Testis (tissue), 3 donors: Measurements from ENCODE around the gene PTPRN2. TPM values are rescaled to one million over a fixed set of nuclear protein-coding genes. Genes with fewer than 3 reads are reported as not detected.

Experiments used
- DNase-seq: peaks from one replicate; pipeline ENCODE4 v3.0.0-alpha.2; 2019
- H3K27ac ChIP-seq, 2 donors: fragments of 200-600 bp; sonication (generic); one replicate each; pipeline ENCODE4 v1.5.1; 2019
- H3K27me3 ChIP-seq: fragments of 200-600 bp; sonication (generic); one replicate; pipeline ENCODE4 v1.5.1; 2019
- H3K36me3 ChIP-seq: fragments of 200-600 bp; sonication (generic); one replicate; pipeline ENCODE4 v1.5.1; 2017; ENCODE audit warnings: low read depth; ENCODE audit errors: missing control alignments
- H3K4me1 ChIP-seq: fragments of 200-600 bp; sonication (generic); one replicate; pipeline ENCODE4 v1.5.1; 2019
- H3K4me3 ChIP-seq, 2 donors: fragments of 200-600 bp; sonication (generic); one replicate each; pipeline ENCODE4 v1.5.1; 2017 to 2019
- H3K9me3 ChIP-seq: fragments of 200-600 bp; sonication (generic); one replicate; pipeline ENCODE4 v1.5.1; 2017
- POLR2A ChIP-seq: fragments of 450-650 bp; IDR thresholded peaks from one replicate; pipeline ENCODE4 v1.6.1; 2017; ENCODE audit warnings: antibody characterized with exemption, mild to moderate bottlenecking, moderate library complexity
- WGBS, 2 donors: methylation state at CpG; one replicate each; pipeline ENCODE4 v1.1.5; 2018; 5-methylcytosine and 5-hydroxymethylcytosine counted together
- intact Hi-C: fragments of 100-400 bp; cut with DNase I; formaldehyde crosslinking; loops from one replicate; pipeline ENCODE4 v1.15.1; 2023; ENCODE audit warnings: low total_unique reads
- polyA plus RNA-seq: library from polyadenylated mRNA; stranded (reverse); fragments of 350-450 nt; fragmentation: Illumina TruSeq; extraction: RNeasy Lipid Tissue Mini Kit (QIAGEN cat#74804); gene quantifications from one replicate; pipeline ENCODE4 v1.2.3, GENCODE V29; 2014; ENCODE audit warnings: low read depth, low replicate concordance; ENCODE audit not compliant: insufficient read depth
- total RNA-seq, 2 donors: library from RNA; depleted of rRNA; stranded (reverse); fragments of >200 nt; gene quantifications; one replicate each; pipeline ENCODE4 v1.2.3, GENCODE V29; 2016
- TF ChIP-seq, protein P1 (sequence below), 3 experiments: fragments of 450-650 bp in 2 of 3; fragments of 200-600 bp in 1 of 3; sonication (generic) in 1 of 3; IDR thresholded peaks; one replicate each; pipeline ENCODE4 v1.5.1; 2016 to 2019; ENCODE audit warnings: antibody characterized with exemption in 3 of 3, mild to moderate bottlenecking in 2 of 3, moderate library complexity in 1 of 3

The PTPRN2 gene
- total and polyA plus RNA-seq, 3 donors from 2014 or later: 9.3 to 10.8 (median 9.8) TPM

DNA sequence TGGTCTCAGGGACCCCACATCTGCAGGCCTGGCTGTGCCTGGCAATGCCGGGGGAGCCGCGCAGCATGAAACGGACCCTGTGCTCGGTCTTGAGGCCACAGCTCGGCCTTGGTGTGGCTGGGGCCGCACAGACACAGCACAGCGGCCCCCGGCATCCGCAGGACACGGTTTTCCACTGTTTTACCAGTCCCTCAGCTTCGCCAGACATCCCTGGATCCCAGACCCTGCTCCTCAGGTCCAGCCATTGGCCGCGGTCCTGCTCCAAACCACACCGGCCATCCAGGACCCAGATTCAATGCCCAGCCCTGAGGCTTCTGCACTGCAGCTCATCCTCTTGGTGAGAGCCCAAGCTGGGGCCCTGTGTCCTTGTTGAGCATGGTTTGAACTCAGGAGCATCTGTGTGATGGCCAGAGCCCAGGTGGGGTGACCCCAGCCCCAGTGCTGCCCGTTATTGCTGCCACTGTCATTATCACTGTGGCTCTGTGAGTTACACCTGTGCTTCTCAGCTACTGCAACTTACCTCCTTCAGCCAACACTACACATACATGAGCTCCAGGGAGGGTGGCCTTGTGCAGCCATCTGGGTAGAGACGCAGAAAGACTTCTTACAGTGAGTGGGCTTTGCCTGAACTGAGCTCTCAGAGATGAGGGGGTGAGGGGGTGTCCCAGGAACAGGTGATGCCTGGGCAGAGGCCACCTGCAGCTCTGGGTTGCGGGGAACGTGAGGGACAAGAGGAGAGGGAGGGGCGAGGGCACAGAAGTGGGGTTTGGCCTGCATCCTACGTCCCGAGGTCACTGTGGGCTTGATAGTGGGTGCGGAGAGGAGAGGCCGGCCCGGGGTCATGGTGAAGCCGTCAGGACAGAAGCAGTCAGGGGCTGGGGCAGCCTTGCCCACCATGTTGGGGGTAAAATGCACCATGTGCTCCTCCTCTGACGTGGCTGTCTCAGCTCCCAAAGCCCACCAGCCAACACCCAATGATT is 567.6 kb downstream of the PTPRN2 start:
- Histone ChIP-seq H3K4me3 (no peak overlapping the region), H3K27ac (no peak overlapping the region), H3K36me3 (no peaks in the 10 kb centered on the region), H3K9me3 (no peaks in the 10 kb centered on the region), H3K27me3 (no peaks in the 10 kb centered on the region), H3K4me1 (peaks cover 19% of the 10 kb centered on the region)
- intact Hi-C loops: no loop called here
- WGBS, 2 donors: 92 to 94% methylated on average over 27 of the region's 27 CpGs
- no peak for DNase-seq
- TF ChIP-seq, protein P1, sequence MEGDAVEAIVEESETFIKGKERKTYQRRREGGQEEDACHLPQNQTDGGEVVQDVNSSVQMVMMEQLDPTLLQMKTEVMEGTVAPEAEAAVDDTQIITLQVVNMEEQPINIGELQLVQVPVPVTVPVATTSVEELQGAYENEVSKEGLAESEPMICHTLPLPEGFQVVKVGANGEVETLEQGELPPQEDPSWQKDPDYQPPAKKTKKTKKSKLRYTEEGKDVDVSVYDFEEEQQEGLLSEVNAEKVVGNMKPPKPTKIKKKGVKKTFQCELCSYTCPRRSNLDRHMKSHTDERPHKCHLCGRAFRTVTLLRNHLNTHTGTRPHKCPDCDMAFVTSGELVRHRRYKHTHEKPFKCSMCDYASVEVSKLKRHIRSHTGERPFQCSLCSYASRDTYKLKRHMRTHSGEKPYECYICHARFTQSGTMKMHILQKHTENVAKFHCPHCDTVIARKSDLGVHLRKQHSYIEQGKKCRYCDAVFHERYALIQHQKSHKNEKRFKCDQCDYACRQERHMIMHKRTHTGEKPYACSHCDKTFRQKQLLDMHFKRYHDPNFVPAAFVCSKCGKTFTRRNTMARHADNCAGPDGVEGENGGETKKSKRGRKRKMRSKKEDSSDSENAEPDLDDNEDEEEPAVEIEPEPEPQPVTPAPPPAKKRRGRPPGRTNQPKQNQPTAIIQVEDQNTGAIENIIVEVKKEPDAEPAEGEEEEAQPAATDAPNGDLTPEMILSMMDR (IDR thresholded peaks at IDR 0.05): no peak
- TF ChIP-seq POLR2A: no peak

DNA sequence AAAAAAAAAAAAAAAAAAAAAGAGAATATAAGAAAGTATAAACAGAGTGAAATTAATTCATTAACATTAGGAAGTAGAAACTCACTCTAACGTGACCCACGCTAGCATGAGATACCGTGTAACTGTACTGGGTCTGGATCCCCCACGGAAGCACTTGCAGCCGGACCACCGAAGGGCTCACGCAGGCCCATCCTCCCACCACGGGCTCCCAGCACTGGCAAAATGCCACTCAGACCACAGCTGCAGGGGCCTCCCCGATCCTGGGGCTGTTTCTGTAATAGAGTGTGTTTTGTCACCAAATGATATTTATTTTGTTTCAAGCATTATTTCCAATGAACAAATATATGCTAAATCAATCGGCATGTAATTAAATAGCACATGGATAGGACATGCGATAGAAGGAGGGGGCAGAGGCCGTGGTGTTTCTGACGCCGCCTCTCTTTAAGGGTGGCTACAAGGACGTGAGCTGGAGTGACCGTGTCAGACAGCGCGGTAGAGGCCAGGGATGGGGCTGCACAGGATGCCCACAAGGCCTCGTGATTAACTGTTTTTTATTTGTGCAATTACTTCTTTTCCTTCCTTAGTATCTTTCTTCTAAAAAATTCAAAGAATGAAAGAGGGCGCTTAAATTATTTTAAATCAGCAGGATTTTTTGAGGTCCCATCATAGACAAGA is 568.5 kb downstream of the PTPRN2 start:
- no peak overlapping the region for H3K4me3 ChIP-seq
- no peaks in the 10 kb centered on the region for H3K9me3 ChIP-seq
- H3K27me3 ChIP-seq: no peaks in the 10 kb centered on the region
- no peak overlapping the region for H3K27ac ChIP-seq
- TF ChIP-seq, protein P1 (IDR thresholded peaks at IDR 0.05): no peak
- no peak for TF ChIP-seq POLR2A
- intact Hi-C loops: no loop called here
- no peak for DNase-seq
- H3K36me3 ChIP-seq: no peaks in the 10 kb centered on the region
- 78 to 85% methylated on average over 20 of the region's 20 CpGs for WGBS, 2 donors
- H3K4me1 ChIP-seq: peaks cover 19% of the 10 kb centered on the region

DNA sequence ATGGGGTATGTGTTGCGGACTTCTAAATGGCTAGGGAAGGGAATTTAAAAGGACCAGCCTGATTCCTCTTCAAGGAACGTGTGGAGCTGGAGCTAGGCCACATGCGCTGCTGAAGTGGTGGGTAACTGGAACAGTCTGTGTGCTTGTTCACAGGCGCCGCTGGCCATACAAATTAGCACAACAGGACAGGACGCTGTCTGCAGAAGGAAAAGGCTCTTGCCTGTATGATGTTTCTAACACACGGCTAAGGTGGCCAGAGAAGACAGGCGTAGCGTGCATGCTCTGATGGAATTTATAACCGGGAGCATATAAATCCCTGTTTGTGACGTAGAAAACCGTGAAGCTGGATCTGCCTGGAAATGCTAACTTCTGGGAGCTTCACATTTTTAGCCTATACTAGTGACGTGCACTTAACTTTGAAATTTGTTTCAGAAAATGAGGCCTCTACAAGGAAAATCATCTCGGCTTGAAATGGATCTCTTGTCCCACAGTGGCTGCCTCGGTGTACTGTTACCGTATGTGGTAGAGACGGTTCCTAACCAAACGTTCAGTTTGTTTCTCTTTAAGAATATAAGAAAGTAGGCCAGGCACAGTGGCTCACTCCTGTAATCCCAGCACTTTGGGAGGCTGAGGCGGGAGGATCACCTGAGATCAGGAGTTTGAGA is 569.4 kb downstream of the PTPRN2 start:
- H3K9me3 ChIP-seq: no peaks in the 10 kb centered on the region
- WGBS, 2 donors: 80 to 91% methylated on average over 19 of the region's 19 CpGs

More for the DNA sequence above, 569.4 kb downstream of the PTPRN2 start:
- H3K4me1 ChIP-seq: peaks cover 19% of the 10 kb centered on the region
- no peak overlapping the region for H3K4me3 ChIP-seq
- TF ChIP-seq POLR2A: no peak
- TF ChIP-seq, protein P1 (IDR thresholded peaks at IDR 0.05): no peak
- no peak for DNase-seq
- no peak overlapping the region for H3K27ac ChIP-seq
- H3K36me3 ChIP-seq: no peaks in the 10 kb centered on the region
- H3K27me3 ChIP-seq: no peaks in the 10 kb centered on the region
- intact Hi-C loops: no loop called here
